T-helper 1 cell treated with Interleukin-12 subunit alpha and Interleukin-12 subunit beta and Interleukin-4 antibody, amounts not matched to agents 30 ng/mL and 1 ng/mL, for 36 hours (primary cell): ENCODE data around the gene PGM3. TPM values are rescaled to one million over a fixed set of nuclear protein-coding genes. Genes with fewer than 3 reads are reported as not detected.

ENCODE experiments used
- intact Hi-C: fragments of 100-400 bp; cut with micrococcal nuclease; formaldehyde crosslinking; loops from one replicate; pipeline ENCODE4 v1.15.1; 2024
- total RNA-seq: library from RNA; stranded (reverse); gene quantifications from 2 replicates; pipeline ENCODE4 v1.2.3, GENCODE V29; 2022

The PGM3 gene
- total RNA-seq, 1 donor from 2014 or later = 20.2 TPM

GRCh38 chr6:83185096-83185495 is 8.0 kb downstream of the PGM3 start:
- intact Hi-C loops = no loop called here

GRCh38 chr6:83183082-83183828 is 9.8 kb downstream of the PGM3 start:
- intact Hi-C loops = no loop called here

GRCh38 chr6:83182114-83182513 is 11.0 kb downstream of the PGM3 start:
- intact Hi-C loops = no loop called here

- intact Hi-C loops = no loop called here
Measured at GRCh38 chr6:83180426-83180950, 12.6 kb downstream of the PGM3 start.

- intact Hi-C loops = no loop called here
Measured at GRCh38 chr6:83176246-83176645, 16.8 kb downstream of the PGM3 start.

GRCh38 chr6:83169511-83169910 is 23.6 kb downstream of the PGM3 start:
- intact Hi-C loops = no loop called here

- intact Hi-C loops = no loop called here
Measured at GRCh38 chr6:83169106-83169505, 24.0 kb downstream of the PGM3 start.

GRCh38 chr6:83168556-83168955 is 24.5 kb downstream of the PGM3 start:
- intact Hi-C loops = no loop called here

GRCh38 chr6:83167726-83168278 is 25.3 kb downstream of the PGM3 start:
- intact Hi-C loops = no loop called here

- intact Hi-C loops = no loop called here
Measured at GRCh38 chr6:83160167-83160566, 32.9 kb downstream of the PGM3 start.

GRCh38 chr6:83155794-83156193 is 37.3 kb downstream of the PGM3 start:
- intact Hi-C loops = no loop called here

GRCh38 chr6:83153883-83154521 is 39.1 kb downstream of the PGM3 start:
- intact Hi-C loops = loop anchor here (5.0 kb wide), 1 partner anchor 87 kb away; the partner anchor contains the start of genes DOP1A and UBE3D

- intact Hi-C loops = loop anchor here (5.0 kb wide), 1 partner anchor 86 kb away; the partner anchor contains the start of genes DOP1A and UBE3D
Measured at GRCh38 chr6:83152913-83153312, 40.2 kb downstream of the PGM3 start.

- intact Hi-C loops = loop anchor here (5.0 kb wide), 1 partner anchor 84 kb away; the partner anchor contains the start of genes DOP1A and UBE3D
Measured at GRCh38 chr6:83151114-83151513, 42.0 kb downstream of the PGM3 start.

- intact Hi-C loops = no loop called here
Measured at GRCh38 chr6:83138758-83139157, 54.3 kb downstream of the PGM3 start.

GRCh38 chr6:83138118-83138722 is 54.8 kb downstream of the PGM3 start:
- intact Hi-C loops = no loop called here

- intact Hi-C loops = no loop called here
Measured at GRCh38 chr6:83132121-83132520, 60.9 kb downstream of the PGM3 start.

GRCh38 chr6:83127976-83128375 is 65.1 kb downstream of the PGM3 start:
- intact Hi-C loops = no loop called here

- intact Hi-C loops = no loop called here
Measured at GRCh38 chr6:83127258-83127657, 65.8 kb downstream of the PGM3 start.

- intact Hi-C loops = no loop called here
Measured at GRCh38 chr6:83126807-83127206, 66.3 kb downstream of the PGM3 start.

- intact Hi-C loops = no loop called here
Measured at GRCh38 chr6:83126223-83126622, 66.8 kb downstream of the PGM3 start.

- intact Hi-C loops = no loop called here
Measured at GRCh38 chr6:83125425-83125824, 67.6 kb downstream of the PGM3 start.
